Left ventricle myocardium inferior (tissue), 1 donor: Measurements from ENCODE around the gene OCA2. TPM values are rescaled to one million over a fixed set of nuclear protein-coding genes. Genes with fewer than 3 reads are reported as not detected.

Experiments used
- DNase-seq: peaks from one replicate; pipeline ENCODE4 v3.0.0-alpha.2; 2020
- H3K27ac ChIP-seq: fragments of 200-600 bp; replicated peaks from 2 replicates; pipeline ENCODE4 v1.8.0; 2021
- H3K27me3 ChIP-seq: fragments of 200-600 bp; 2 replicates; pipeline ENCODE4 v1.8.0; 2021; ENCODE audit warnings: low read depth
- H3K36me3 ChIP-seq: fragments of 200-600 bp; 2 replicates; pipeline ENCODE4 v1.8.0; 2021
- H3K4me1 ChIP-seq: fragments of 200-600 bp; 2 replicates; pipeline ENCODE4 v1.8.0; 2021
- H3K4me3 ChIP-seq: fragments of 200-600 bp; 2 replicates; pipeline ENCODE4 v1.8.0; 2021; ENCODE audit warnings: mild to moderate bottlenecking, moderate library complexity
- H3K9me3 ChIP-seq: fragments of 200-600 bp; replicated peaks from 2 replicates; pipeline ENCODE4 v1.8.0; 2021
- intact Hi-C: fragments of 100-400 bp; cut with micrococcal nuclease; formaldehyde crosslinking; loops from one replicate; pipeline ENCODE4 v1.11.0; 2022
- total RNA-seq: library from RNA; stranded (reverse); fragmentation: NEBNext Ultra II Directional; extraction: Animal tissue kit (Norgen Biotek cat#: 25700); gene quantifications from one replicate; pipeline ENCODE4 v1.2.1, GENCODE V29; 2021
- TF ChIP-seq, protein P1 (sequence below): fragments of 200-600 bp; IDR thresholded peaks from 2 replicates; pipeline ENCODE4 v1.8.0; 2021; ENCODE audit warnings: antibody characterized with exemption, mild to moderate bottlenecking, borderline replicate concordance
- donor health status: DM: no; HTN: yes; CAD: no; lungs with severe emphysema.

Gene OCA2
- total RNA-seq, 1 donor from 2014 or later, result not detected

GRCh38 chr15:27928386-27928785, 170.7 kb downstream of the OCA2 start:
- Histone ChIP-seq H3K27me3 (no peaks in the 10 kb centered on the region), H3K4me1 (no peaks in the 10 kb centered on the region), H3K4me3 (no peak overlapping the region), H3K27ac (no peak overlapping the region), H3K36me3 (no peaks in the 10 kb centered on the region), H3K9me3 (peaks cover 26% of the 10 kb centered on the region)
- no peak for DNase-seq
- intact Hi-C loops, result no loop called here
- TF ChIP-seq, protein P1, sequence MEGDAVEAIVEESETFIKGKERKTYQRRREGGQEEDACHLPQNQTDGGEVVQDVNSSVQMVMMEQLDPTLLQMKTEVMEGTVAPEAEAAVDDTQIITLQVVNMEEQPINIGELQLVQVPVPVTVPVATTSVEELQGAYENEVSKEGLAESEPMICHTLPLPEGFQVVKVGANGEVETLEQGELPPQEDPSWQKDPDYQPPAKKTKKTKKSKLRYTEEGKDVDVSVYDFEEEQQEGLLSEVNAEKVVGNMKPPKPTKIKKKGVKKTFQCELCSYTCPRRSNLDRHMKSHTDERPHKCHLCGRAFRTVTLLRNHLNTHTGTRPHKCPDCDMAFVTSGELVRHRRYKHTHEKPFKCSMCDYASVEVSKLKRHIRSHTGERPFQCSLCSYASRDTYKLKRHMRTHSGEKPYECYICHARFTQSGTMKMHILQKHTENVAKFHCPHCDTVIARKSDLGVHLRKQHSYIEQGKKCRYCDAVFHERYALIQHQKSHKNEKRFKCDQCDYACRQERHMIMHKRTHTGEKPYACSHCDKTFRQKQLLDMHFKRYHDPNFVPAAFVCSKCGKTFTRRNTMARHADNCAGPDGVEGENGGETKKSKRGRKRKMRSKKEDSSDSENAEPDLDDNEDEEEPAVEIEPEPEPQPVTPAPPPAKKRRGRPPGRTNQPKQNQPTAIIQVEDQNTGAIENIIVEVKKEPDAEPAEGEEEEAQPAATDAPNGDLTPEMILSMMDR, result no peak

DNA sequence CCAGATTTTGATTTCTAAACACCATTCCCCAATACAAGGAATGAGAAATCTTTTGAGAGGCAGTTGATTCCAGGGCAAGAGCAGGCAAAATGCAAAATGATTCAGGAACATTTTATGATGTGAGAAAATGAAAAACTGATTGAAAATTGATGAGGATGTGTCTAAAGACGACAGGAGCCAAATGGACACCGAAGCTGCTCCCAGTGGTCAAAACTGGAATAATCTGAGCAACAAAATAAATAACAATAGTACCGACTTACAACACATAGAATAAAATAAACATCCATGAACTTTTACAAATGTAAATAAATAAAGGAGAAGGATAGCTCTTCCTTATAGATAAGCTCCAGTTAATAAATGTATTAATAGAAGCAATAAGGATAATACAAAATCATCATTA, 186.8 kb downstream of the OCA2 start:
- TF ChIP-seq, protein P1, result no peak
- Histone ChIP-seq H3K27ac (no peak overlapping the region), H3K4me1 (no peaks in the 10 kb centered on the region), H3K4me3 (no peak overlapping the region), H3K27me3 (no peaks in the 10 kb centered on the region), H3K9me3 (peaks cover 20% of the 10 kb centered on the region), H3K36me3 (no peaks in the 10 kb centered on the region)
- DNase-seq, result no peak
- intact Hi-C loops, result no loop called here

DNA sequence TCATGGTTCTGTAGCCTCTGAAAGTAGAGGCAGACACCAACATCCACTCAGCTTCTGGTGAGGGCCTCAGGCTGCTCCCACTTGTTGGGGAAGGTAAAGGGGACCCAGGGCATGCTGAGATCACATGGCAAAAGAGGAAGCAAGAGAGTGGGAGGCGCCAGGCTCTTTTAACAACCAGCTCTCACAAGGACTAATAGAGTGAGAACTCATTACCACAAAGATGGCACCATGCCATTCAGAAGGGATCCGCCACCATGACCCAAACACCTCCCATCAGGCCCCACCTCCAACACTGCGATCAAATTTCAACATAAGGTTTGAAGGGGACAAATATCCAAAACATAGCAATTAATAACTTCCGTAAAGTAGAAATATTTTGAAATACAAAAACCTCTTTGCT, 192.3 kb downstream of the OCA2 start:
- Histone ChIP-seq H3K4me1 (no peaks in the 10 kb centered on the region), H3K9me3 (peaks cover 14% of the 10 kb centered on the region), H3K27ac (no peak overlapping the region), H3K4me3 (no peak overlapping the region), H3K27me3 (peaks cover 15% of the 10 kb centered on the region), H3K36me3 (no peaks in the 10 kb centered on the region)
- intact Hi-C loops, result no loop called here
- TF ChIP-seq, protein P1, result no peak
- no peak for DNase-seq

- TF ChIP-seq, protein P1, result no peak
- DNase-seq, result no peak
- Histone ChIP-seq H3K4me3 (no peak overlapping the region), H3K4me1 (no peaks in the 10 kb centered on the region), H3K36me3 (no peaks in the 10 kb centered on the region), H3K27ac (no peak overlapping the region), H3K9me3 (peaks cover 9% of the 10 kb centered on the region), H3K27me3 (peaks cover 22% of the 10 kb centered on the region)
- intact Hi-C loops, result no loop called here
These were observed 195.7 kb downstream of the OCA2 start for GRCh38 chr15:27903405-27903804.

DNA sequence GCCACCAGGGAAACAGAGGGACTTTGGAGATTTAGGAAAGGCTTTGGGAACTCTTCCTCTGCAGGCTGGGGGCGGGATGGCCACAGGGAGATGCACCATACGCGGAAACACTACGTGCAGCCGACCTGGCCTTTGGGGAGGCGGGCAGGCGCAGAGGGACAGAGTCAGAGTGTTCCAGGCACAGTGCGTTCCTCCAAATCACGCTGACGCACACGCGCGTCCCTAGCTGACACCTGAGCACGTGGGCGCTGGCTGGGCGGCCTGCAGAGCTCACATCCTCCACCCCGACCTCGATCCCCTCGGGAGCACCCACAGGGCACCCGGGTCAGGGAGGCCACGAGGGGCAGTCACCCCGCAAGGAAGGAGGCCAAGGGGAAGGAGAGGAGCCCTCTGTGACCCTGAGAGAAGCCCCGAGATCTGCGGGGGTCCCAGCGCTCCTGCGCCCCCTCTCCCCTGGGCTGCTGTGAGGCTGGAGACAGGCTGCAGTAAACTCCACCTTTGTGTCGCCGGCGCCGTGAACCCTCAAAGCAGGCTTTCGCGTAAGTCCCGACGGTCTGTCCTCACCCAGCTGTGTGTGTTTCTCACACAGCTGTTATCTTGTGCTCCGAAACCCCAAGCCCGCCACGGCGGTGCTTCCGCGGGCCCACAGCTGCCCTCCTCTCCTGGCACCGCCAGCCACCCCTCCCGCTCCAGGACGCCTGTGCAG, 196.3 kb downstream of the OCA2 start:
- intact Hi-C loops, result no loop called here
- no peak overlapping the region for H3K27ac ChIP-seq
- H3K4me1 ChIP-seq, result no peaks in the 10 kb centered on the region
- H3K9me3 ChIP-seq, result peaks cover 9% of the 10 kb centered on the region
- H3K27me3 ChIP-seq, result peaks cover 22% of the 10 kb centered on the region
- no peak for DNase-seq
- H3K4me3 ChIP-seq, result no peak overlapping the region
- TF ChIP-seq, protein P1, result no peak
- no peaks in the 10 kb centered on the region for H3K36me3 ChIP-seq
